8988T (cell line): ENCODE data around the gene DENND2A.
"Not testable (repeated sequence)": the region's sequence is repeated elsewhere in the genome, so short reads cannot be mapped to it uniquely, and the experiment has no call there.

ENCODE experiments used
- DNase-seq: peaks from one replicate; pipeline ENCODE4 v3.0.0; 2011

DENND2A gene

GRCh38 chr7:140672382-140673062, 31.9 kb upstream of the DENND2A start, which contains the start of gene ADCK2:
Gene ADCK2 (plus strand): TSS chr7:140672945. CDS start chr7:140673331, 386 bp downstream.
- DNase-seq = peak; percentile 84

GRCh38 chr7:140671966-140672365, 31.4 kb upstream of the DENND2A start:
- no peak for DNase-seq

GRCh38 chr7:140670343-140670935, 29.8 kb upstream of the DENND2A start:
- DNase-seq = no peak

- DNase-seq = not testable (repeated sequence)
These were observed 29.2 kb upstream of the DENND2A start for GRCh38 chr7:140669862-140670261.

- DNase-seq = no peak
These were observed 28.7 kb upstream of the DENND2A start for GRCh38 chr7:140669352-140669751.

GRCh38 chr7:140668641-140669040, 28.0 kb upstream of the DENND2A start:
- no peak for DNase-seq

- no peak for DNase-seq
These were observed 26.9 kb upstream of the DENND2A start for GRCh38 chr7:140667476-140667875.

GRCh38 chr7:140662938-140663337, 22.3 kb upstream of the DENND2A start:
- DNase-seq = not testable (repeated sequence)

- DNase-seq = no peak
These were observed 20.5 kb upstream of the DENND2A start for GRCh38 chr7:140661124-140661523.

- DNase-seq = no peak
These were observed 19.2 kb upstream of the DENND2A start for GRCh38 chr7:140659856-140660255.

- DNase-seq = no peak
These were observed 17.3 kb upstream of the DENND2A start for GRCh38 chr7:140657891-140658290.

GRCh38 chr7:140656548-140657515, 16.2 kb upstream of the DENND2A start:
- DNase-seq = no peak

GRCh38 chr7:140655511-140656408, 15.1 kb upstream of the DENND2A start:
- no peak for DNase-seq

GRCh38 chr7:140654661-140655060, 14.0 kb upstream of the DENND2A start:
- DNase-seq = no peak

GRCh38 chr7:140654109-140654387, 13.4 kb upstream of the DENND2A start:
- no peak for DNase-seq

GRCh38 chr7:140653319-140654108, 12.9 kb upstream of the DENND2A start:
- peak; percentile 31 for DNase-seq

- DNase-seq = no peak
These were observed 9.8 kb upstream of the DENND2A start for GRCh38 chr7:140650367-140650766.

- DNase-seq = peak; percentile 43
These were observed 9.1 kb upstream of the DENND2A start for GRCh38 chr7:140649556-140650205.

GRCh38 chr7:140646931-140647647, 6.5 kb upstream of the DENND2A start:
- DNase-seq = peak; percentile 72

- DNase-seq = peak; percentile 44
These were observed 4.7 kb upstream of the DENND2A start for GRCh38 chr7:140645166-140645900.
